Esophagus muscularis mucosa (tissue), 4 donors: ENCODE measurements around the gene ITPR2. TPM values are rescaled to one million over a fixed set of nuclear protein-coding genes. Genes with fewer than 3 reads are reported as not detected.

ENCODE experiments used
- DNase-seq: peaks from one replicate; pipeline ENCODE4 v3.0.0-alpha.2; 2017; ENCODE audit errors: extremely low spot score
- H3K27ac ChIP-seq, 4 donors: fragments of 200-600 bp; sonication (generic); replicated peaks in 1 of 4; 1 replicate in 3 of 4; 2 replicates in 1 of 4; pipeline ENCODE4 v1.5.1; 2016 to 2019; ENCODE audit warnings: mild to moderate bottlenecking in 1 of 4
- H3K27me3 ChIP-seq, 4 donors: fragments of 200-600 bp; sonication (generic); one replicate each; pipeline versions ENCODE4 v1.5.1 to v1.6.0; 2016 to 2019
- H3K36me3 ChIP-seq, 4 donors: fragments of 200-600 bp; sonication (generic); one replicate each; pipeline ENCODE4 v1.5.1; 2016 to 2019
- H3K4me1 ChIP-seq, 4 donors: fragments of 200-600 bp; sonication (generic); one replicate each; pipeline ENCODE4 v1.5.1; 2016 to 2019
- H3K4me3 ChIP-seq, 4 donors: fragments of 200-600 bp; sonication (generic); 1 replicate in 2 of 4; 2 replicates in 2 of 4; pipeline ENCODE4 v1.5.1; 2016 to 2019; ENCODE audit warnings: mild to moderate bottlenecking in 4 of 4, moderate library complexity in 1 of 4
- H3K9me3 ChIP-seq, 4 donors: fragments of 200-600 bp; sonication (generic); 1 replicate in 3 of 4; 2 replicates in 1 of 4; pipeline ENCODE4 v1.5.1; 2016 to 2019
- CTCF ChIP-seq, 3 experiments: fragments of 200-600 bp in 2 of 3; fragments of 450-650 bp in 1 of 3; sonication (generic) in 2 of 3; IDR thresholded peaks; one replicate each; pipeline ENCODE4 v1.5.1; 2017 to 2019; ENCODE audit warnings: antibody characterized with exemption in 3 of 3, mild to moderate bottlenecking in 2 of 3, moderate library complexity in 1 of 3
- EP300 ChIP-seq: sonication (generic); formaldehyde crosslinking; IDR thresholded peaks from one replicate; pipeline ENCODE4 v1.6.1; 2017; ENCODE audit warnings: antibody characterized with exemption
- POLR2A ChIP-seq: fragments of 450-650 bp; IDR thresholded peaks from one replicate; pipeline ENCODE4 v1.6.1; 2017; ENCODE audit warnings: antibody characterized with exemption, moderate library complexity, mild to moderate bottlenecking, low read depth
- POLR2AphosphoS5 ChIP-seq, 2 donors: sonication (generic); formaldehyde crosslinking; IDR thresholded peaks; one replicate each; pipeline ENCODE4 v1.6.1; 2017; ENCODE audit warnings: antibody characterized with exemption in 2 of 2
- WGBS: methylation state at CpG from one replicate; pipeline ENCODE4 v1.1.5; 2018; 5-methylcytosine and 5-hydroxymethylcytosine counted together
- intact Hi-C: fragments of 100-400 bp; cut with DNase I; formaldehyde crosslinking; loops from one replicate; pipeline ENCODE4 v1.15.1; 2023
- total RNA-seq, 4 donors: library from RNA; depleted of rRNA; stranded (reverse); fragments of >200 nt; gene quantifications; one replicate each; pipeline versions ENCODE4 v1.1.0 to v1.2.1, GENCODE V29; 2016

Gene ITPR2
- total RNA-seq, 4 donors from 2014 or later: 23.7 to 26.6 (median 25.4) TPM

GRCh38 chr12:26514364-26514763, 318.6 kb downstream of the ITPR2 start:
- Histone ChIP-seq H3K9me3 (peaks cover 0 to 2% (median 0%) of the 10 kb centered on the region in 4 donors), H3K4me1 (peaks cover 3 to 14% (median 8%) of the 10 kb centered on the region in 4 donors), H3K27ac (no peak overlapping the region), H3K4me3 (no peak overlapping the region), H3K36me3 (no peaks in the 10 kb centered on the region), H3K27me3 (no peaks in the 10 kb centered on the region)
- intact Hi-C loops: no loop called here
- no peak for DNase-seq
- TF ChIP-seq CTCF (IDR thresholded peaks at IDR 0.05): no peak
- TF ChIP-seq POLR2AphosphoS5 (IDR thresholded peaks at IDR 0.05): no peak
- no peak for TF ChIP-seq EP300
- TF ChIP-seq POLR2A: no peak
- WGBS: 60% methylated on average over 3 of the region's 3 CpGs

GRCh38 chr12:26513363-26514043, 319.5 kb downstream of the ITPR2 start:
- intact Hi-C loops: no loop called here
- H3K36me3 ChIP-seq: no peaks in the 10 kb centered on the region
- TF ChIP-seq POLR2AphosphoS5 (IDR thresholded peaks at IDR 0.05): no peak
- no peak for TF ChIP-seq CTCF (IDR thresholded peaks at IDR 0.05)
- no peak for TF ChIP-seq EP300
- TF ChIP-seq POLR2A: no peak
- H3K27me3 ChIP-seq: no peaks in the 10 kb centered on the region
- H3K27ac ChIP-seq: no peak overlapping the region
- H3K9me3 ChIP-seq: no peaks in the 10 kb centered on the region
- DNase-seq: no peak
- no peak overlapping the region for H3K4me3 ChIP-seq
- 83% methylated on average over 4 of the region's 4 CpGs for WGBS
- H3K4me1 ChIP-seq: peaks cover 3 to 14% (median 8%) of the 10 kb centered on the region in 4 donors

GRCh38 chr12:26512213-26512612, 320.8 kb downstream of the ITPR2 start:
- no peak for TF ChIP-seq POLR2A
- no peak for TF ChIP-seq CTCF (IDR thresholded peaks at IDR 0.05)
- TF ChIP-seq EP300: no peak
- no peak for TF ChIP-seq POLR2AphosphoS5 (IDR thresholded peaks at IDR 0.05)
- no peaks in the 10 kb centered on the region for H3K36me3 ChIP-seq
- H3K4me1 ChIP-seq: peaks cover 3 to 14% (median 8%) of the 10 kb centered on the region in 4 donors
- no peaks in the 10 kb centered on the region for H3K9me3 ChIP-seq
- no peaks in the 10 kb centered on the region for H3K27me3 ChIP-seq
- intact Hi-C loops: no loop called here
- DNase-seq: no peak
- WGBS: 92% methylated on average over 3 of the region's 3 CpGs
- H3K4me3 ChIP-seq: no peak overlapping the region
- no peak overlapping the region for H3K27ac ChIP-seq

GRCh38 chr12:26510354-26510674, 322.7 kb downstream of the ITPR2 start:
- no peak for DNase-seq
- no peak overlapping the region for H3K27ac ChIP-seq
- no peaks in the 10 kb centered on the region for H3K36me3 ChIP-seq
- H3K27me3 ChIP-seq: no peaks in the 10 kb centered on the region
- H3K4me1 ChIP-seq: peaks cover 3 to 12% (median 8%) of the 10 kb centered on the region in 4 donors
- no peak overlapping the region for H3K4me3 ChIP-seq
- intact Hi-C loops: no loop called here
- H3K9me3 ChIP-seq: no peaks in the 10 kb centered on the region
- 87% methylated on average over 2 of the region's 2 CpGs for WGBS
- TF ChIP-seq POLR2AphosphoS5 (IDR thresholded peaks at IDR 0.05): no peak
- no peak for TF ChIP-seq CTCF (IDR thresholded peaks at IDR 0.05)
- TF ChIP-seq POLR2A: no peak
- TF ChIP-seq EP300: no peak

- WGBS: 84% methylated on average over 1 of the region's 1 CpG
- Histone ChIP-seq H3K36me3 (no peaks in the 10 kb centered on the region), H3K27me3 (no peaks in the 10 kb centered on the region), H3K9me3 (no peaks in the 10 kb centered on the region), H3K4me3 (no peak overlapping the region), H3K27ac (no peak overlapping the region), H3K4me1 (no peaks in the 10 kb centered on the region)
- no peak for TF ChIP-seq CTCF (IDR thresholded peaks at IDR 0.05)
- no peak for TF ChIP-seq POLR2A
- TF ChIP-seq POLR2AphosphoS5 (IDR thresholded peaks at IDR 0.05): no peak
- DNase-seq: no peak
- intact Hi-C loops: no loop called here
Measured at GRCh38 chr12:26507613-26508012, 325.4 kb downstream of the ITPR2 start.
